NCI-H2107 treated with DMSO at 0.1 percent for 48 hours (cell line): ENCODE data around the gene TNRC6A.
"Not testable (repeated sequence)": the region's sequence is repeated elsewhere in the genome, so short reads cannot be mapped to it uniquely, and the experiment has no call there.

ENCODE experiments used
- DNase-seq: peaks from one replicate; lab custom pipeline; 2025; ENCODE audit not compliant: unreplicated experiment; lab: John Stamatoyannopoulos, UW

TNRC6A gene

DNA sequence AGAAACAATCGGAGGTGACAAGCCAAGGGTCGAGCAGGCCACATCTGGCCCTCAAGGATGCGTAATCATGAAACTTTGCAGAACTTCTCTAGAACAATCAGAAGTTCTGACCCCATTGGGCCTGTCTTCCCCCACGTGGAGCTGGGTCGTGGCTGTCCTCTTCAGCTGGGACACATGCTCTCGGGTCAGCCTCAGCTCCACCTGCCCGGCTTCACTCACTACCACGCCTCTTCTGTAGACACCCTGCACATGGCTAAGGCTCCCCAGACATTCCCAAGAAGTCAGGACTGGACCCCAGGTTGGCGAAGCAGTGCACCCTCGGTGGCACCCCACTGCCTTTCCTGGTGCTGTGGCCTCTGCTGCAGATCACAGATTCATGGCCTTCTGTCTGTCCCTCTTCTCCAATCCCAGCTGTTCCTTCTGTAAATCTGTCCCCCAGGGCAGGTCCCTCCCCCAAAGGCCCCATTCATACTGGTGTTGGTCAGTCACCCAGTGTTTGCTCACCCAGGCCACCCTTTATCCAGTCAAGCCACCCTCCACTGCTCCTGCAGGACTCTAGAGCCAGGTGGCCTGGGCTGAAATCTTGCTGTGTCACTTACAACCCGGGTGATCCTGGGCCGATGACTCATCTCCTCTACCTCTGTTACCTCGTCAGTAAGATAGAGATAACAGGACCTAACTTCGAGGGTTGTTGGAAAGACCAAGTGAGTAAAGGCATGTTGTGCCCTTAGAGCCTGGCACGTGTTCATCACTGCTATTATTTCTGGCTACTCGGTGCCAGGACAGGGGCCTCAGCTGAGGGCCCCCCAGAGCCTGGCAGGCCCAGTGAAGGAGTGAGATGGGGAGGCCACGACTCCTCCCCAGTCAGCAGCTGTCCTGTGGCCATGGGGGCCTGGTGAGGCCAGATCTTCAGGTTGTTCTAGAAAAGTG lies 114.9 kb downstream of the TNRC6A start:
- no peak for DNase-seq

DNA sequence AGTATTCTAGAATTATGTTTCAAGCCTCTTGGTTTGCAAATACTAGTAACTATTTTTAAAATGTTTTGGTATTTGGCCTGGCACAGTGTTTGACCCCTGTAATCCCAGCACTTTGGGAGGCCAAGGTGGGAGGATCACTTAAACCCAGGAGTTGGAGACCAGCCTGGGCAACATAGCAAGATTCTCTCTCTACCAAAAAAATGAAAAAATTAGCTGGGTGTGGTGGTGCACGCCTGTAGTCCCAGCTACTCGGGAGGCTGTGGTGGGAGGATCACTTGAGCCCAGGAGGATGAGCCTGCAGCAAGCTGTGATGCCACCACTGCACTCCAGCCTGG lies 115.5 kb downstream of the TNRC6A start:
- not testable (repeated sequence) for DNase-seq

DNA sequence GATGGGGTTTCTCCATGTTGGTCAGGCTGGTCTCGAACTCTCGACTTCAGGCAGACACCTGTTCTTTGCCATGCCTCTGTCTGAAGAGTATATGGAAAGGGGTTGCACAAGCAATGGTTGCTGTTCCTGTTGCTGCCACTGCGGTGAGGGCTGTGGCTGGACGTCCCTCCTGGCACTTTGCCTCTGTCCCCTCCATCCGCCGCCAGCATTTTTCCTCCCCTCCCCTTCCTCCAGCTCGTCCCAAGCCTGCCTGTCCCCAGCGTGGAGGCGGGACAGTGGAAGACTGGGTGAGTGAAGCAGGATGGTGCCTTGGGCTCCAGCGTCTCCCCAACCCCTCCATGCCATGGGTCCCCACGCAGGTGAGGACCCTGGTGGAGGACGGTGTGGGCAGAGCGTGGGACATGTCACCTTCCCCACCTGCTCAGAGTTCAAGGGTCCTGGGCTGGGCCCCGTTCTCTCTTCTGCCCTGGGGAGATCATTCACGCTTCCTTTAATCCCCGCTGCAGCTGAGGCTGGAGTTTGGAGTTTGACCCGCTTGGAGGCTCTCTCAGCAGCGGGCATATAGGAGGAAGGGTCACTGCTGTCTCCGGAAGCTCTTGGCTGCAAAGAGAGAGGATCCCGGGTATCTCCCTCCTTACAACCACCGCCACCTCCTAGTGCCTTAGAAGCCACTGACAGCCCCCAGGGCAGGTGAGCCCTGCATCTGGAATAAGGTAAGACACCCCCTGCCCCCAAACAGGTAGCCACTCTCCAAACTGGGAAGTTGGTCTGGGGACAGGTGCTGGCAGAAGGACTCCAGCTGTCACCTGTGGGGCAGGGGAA lies 116.5 kb downstream of the TNRC6A start, which contains the start of gene SLC5A11:
Gene SLC5A11 (plus strand): TSS at position 238 of the 822 bp plus-strand sequence. CDS start 12,681 bp downstream, outside the sequence.
- no peak for DNase-seq

DNA sequence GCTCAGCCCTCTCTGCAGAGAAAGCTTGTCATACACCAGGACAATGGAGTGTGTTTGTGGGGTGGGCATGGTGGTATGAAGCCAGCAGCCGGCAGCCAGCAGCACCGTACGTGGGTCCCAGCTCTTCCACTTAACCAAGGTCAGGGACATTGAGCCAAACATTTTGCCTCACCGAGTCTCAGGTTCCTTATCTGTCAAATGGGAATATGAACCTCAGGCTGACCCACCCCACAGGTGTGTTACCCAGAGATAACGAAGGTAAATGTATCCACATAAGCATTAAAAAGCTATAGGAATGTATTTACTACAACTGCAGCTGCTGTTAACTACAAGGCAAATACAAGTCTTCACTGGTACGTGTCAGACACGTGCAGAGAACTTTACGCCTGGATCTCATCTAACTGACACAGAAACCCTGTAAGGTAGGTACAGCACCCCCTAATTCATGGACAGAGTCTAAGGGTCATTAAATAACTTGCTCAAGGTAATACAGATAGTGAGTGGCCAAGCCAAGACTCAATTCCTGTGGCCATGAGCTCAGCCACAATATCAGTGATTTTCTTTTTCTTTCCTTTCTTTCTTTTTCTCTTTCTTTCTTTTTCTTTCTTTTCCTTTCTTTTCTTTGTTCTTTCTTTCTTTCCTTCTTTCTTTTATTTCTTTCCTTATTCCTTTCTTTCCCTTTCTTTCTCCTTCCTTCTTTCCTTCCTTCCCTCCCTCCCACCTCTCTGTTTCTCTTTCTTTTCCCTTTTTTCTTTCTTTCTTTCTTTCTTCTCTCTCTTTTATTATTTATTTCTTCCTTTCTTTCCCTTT lies 117.3 kb downstream of the TNRC6A start:
- DNase-seq: no peak

DNA sequence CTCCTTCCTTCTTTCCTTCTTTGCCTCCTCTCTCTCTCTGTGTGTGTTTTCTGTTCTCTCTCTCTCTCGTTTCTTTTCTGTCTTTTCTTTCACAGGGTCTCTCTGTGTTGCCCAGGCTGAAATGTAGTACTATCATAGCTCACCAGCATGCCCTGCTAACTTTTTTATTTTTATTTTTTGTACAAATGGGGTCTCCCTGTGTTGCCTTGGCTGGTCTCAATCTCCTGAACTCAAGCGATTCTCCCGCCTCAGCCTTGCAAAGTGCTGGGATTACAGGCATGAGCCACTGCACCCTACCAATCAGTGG lies 117.9 kb downstream of the TNRC6A start:
- DNase-seq: no peak

DNA sequence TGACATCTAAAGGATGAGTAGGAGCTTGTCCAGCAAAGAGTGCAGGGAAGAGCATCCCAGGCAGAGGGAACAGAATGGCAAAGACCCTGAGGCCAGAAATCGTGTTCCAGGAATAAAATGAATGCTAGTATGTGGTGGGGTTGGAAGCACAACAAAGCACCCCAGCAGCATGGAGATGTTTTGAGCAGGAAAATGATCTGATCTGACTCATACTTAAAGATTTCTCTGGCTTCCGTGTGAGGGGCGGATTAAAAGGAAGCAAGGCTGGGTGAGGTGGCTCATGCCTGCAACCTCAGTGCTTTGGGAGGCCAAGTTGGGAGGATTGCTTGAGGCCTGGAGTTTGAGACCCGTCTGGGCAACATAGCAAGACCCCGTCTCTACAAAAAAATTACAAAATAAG lies 118.6 kb downstream of the TNRC6A start:
- DNase-seq: no peak

DNA sequence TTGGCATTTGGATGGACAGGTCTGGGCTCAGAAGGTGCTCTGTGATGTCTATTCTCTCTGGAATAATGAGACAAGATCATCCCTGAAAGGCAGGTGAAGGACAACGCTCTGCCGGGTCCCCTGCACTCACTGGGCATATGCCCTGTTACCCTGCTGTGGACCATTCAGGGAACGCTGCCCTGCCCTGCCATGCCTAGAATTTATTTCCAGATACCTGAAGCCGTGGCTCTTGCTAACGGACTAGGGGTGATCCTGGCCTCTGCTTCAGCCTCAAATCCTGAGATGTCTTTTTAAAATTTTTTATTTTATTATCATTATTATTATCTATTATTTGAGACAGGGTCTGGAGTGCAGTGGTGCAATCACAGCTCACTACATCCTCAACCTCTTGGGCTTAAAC lies 120.2 kb downstream of the TNRC6A start:
- DNase-seq: no peak

DNA sequence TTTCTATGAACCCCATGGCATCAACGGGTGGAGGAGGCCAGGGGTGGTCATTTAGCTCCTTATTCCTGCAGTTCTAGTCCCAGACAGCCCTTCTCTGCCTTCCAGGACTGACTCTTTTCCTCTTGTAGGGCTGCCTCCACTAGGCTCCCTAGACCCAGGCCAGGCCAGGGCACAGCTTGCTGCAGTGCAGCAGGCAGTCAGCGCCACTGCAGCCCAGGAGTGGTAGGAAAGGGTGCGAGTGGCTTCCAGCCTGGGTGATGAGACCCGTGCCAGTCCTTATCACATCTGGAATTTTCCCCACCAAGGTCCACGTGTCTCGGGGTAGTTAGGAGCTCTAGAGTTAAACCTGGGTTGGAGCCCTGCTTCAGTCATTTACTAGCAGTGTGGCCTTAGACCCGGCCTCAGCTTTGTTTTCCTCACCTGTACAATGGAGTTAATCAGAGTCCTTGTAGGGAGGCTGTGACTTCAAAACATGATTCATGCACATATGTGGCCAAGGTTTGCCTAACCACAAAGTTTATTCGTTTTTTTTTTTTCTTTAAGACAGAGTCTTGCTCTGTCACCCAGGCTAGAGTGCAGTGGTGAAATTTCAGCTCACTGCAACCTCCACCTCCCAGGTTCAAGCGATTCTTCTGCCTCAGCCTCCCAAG lies 121.0 kb downstream of the TNRC6A start:
- DNase-seq: no peak

DNA sequence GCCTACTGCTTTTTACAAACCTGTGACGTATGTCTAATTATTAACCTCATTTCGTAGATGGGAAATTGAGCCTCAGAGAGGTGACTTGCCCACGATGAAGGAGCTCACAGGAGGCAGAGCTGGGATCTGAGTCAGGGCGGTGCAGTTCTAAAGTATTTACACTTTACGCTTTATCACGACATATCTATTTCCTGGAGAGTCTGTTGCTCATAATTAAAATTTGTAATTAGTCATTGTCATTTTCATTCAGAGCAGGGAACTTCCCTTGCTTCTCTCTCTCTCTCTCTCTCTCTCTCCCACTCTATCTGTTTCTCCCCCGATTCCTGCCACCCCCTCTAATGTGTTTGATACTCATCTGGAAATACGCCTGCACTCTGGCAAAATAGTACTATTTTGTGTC lies 122.2 kb downstream of the TNRC6A start:
- DNase-seq: no peak

DNA sequence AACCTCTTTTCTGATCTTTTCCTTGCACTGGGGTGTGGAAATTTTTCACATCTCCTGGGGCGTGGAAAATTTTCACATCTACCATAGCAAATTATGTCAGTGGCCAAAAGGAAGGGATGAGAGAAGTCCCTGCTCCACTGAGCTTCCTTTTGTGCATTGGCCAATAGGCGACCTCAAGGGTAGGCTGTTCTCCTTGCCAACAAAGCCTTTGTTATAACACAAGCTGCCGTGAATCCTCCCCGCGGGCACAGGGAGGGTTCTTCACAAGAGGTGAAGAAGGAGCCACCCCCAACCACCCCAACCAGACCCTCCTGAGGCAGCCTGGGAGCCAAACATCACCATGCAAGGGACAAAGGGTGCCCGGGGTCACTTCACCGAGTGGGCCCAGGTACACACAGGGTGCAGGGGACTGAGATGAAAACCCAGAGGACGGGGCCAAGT lies 122.8 kb downstream of the TNRC6A start:
- no peak for DNase-seq

DNA sequence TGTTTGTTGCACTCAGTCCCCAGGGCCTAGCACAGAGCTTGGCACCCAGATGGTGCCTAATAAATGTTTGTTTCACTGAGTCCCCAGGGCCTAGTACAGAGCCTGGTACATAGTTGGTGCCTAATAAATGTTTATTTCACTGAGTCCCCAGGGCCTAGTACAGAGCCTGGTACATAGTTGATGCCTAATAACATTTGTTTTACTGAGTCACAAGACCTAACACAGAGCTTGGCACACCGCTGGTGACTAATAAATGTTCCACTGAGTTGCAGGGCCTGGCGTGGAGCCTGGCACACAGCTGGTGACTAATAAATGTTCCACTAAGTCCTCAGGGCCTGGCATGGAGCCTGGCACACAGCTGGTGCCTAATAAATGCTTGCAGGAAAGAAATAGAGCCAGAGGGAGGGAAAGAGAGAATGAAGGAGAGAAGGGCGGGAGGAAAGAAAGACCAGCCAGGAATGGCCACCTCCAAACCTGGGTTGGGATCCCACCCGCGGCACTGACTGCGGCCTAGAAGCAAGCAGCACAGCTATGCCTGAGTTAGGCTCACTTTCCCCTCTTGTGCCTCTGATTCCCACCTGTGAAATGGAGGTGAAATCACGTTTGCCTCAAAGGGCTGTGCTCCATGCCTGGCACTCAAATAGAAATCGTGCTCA lies 123.8 kb downstream of the TNRC6A start:
- no peak for DNase-seq

DNA sequence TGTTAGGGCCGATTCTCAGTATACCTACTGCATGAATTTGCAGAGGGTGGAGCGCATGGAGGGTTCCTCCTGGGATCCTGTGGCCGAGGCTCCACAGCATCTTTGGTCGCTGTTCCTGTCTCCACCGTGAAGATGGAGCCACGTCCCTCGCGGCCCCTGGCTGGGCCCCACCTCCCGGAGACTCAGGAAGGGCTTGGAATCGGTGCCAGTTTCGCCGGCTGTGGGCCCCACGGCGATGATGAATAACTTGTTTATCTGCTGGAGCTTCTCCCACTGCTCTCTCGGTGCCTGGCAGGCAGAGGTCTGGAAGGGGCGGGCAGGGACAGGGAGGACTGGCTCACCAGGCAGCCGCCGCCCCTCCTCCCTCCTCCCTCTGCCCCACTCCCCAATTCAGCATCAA lies 124.4 kb downstream of the TNRC6A start:
- no peak for DNase-seq

DNA sequence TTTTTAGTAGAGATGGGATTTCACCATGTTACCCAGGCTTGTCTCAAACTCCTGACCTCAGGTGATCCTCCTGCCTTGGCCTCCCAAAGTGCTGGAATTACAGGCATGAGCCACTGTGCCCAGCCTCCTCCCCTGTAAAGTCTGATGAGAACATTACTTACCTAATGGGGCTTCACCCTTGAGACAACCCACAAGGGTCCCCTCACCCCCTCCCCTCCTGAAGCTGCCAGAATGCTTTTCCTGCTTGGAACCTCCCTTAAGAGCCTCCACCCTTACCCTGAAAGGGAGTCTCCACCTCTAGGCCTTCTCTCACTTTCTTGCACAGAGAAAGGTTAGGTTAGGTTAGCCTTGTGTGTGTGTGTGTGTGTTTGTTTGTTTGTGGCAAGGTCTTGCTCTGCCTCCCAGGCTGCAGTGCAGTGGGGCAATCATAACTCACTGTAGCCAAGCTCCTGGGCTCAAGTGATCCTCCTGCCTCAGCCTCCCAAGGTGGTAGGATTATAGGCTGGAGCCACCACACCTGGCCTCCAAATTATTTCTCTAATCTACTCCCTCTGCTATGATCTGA lies 125.2 kb downstream of the TNRC6A start:
- no peak for DNase-seq

DNA sequence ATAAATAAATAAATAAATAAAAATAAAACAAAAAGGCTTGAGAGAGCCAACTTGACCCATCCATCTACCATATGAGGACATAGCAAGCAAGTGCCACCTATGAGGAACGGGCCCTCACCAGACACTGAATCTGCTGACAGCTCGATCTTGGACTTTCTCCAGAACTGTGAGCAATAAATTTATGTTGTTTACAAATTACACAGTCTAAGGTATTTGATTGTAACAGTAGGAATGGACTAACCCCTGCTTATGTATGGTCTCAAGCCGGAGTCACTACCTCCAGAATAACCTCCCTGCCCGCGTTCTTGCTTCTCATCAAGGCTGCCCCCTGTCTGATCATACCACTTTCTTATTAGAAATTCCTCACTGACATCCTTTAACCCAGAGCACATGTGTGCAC lies 126.2 kb downstream of the TNRC6A start:
- no peak for DNase-seq

DNA sequence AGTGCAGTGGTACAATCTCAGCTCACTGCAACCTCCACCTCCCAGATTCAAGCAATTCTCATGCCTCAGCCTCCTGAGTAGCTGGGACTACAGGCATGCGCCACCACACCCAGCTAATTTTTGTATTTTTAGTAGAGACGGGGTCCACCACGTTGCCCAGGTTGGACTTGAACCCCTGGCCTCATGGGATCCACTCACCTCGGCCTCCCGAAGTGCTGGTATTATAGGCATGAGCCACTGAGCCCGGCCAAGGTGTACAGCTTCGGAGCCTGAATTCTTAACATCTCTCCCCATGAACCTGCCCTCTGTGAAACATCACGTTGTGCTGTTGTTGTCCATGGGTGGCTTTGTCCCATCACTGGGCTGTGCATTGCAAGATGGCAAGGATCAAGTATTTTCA lies 127.4 kb downstream of the TNRC6A start:
- DNase-seq: not testable (repeated sequence)

DNA sequence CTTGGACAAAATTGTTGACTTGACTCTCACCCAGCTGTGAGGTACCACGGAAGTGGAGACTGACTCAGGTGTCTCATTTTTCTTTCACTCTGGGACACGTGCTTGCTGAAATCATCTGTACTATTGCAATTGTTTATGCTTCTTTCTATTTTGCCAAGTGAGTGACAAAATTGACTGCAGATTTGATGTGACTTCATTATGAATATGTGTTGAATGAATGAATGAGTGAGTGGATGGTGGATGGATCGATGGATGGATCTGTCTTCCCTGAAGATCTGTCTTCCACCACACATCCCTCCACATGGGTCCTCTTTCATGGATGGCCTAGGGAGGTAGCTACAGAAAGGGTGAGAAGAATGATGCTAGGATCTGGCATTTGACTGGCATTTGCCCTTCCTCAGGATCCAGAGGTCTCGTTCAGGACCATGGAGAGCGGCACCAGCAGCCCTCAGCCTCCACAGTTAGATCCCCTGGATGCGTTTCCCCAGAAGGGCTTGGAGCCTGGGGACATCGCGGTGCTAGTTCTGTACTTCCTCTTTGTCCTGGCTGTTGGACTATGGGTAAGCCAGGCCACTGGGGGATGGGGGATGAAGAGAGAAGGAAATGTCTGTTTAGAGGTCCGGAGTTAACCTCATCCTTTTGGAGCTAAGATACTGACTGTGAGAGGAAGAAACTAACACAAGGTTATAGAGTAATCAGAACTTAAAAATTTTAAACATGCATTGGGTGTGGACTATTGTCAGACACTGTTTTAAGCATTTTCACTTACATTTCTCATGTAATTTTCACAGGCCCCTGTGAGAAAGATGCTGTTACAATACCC lies 129.0 kb downstream of the TNRC6A start:
- no peak for DNase-seq

DNA sequence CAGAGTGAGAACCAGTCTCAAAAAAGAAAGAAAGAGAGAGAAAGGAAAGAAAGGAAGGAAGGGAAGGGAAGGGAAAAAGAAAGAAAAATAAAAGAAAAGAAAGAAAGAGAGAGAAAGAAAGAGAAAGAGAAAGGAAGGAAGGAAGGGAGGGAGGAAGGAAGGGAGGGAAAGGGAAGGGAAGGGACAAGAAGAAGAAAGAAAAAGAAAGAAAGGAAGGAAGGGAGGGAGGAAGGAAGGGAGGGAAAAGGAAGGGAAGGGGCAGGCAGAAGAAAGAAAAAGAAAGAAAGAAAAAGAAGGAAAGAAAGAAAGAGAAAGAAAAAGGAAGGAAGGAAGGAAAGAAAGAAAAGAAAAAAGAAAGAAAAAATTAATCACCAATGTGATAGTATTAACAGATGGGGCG lies 132.0 kb downstream of the TNRC6A start:
- DNase-seq: no peak

DNA sequence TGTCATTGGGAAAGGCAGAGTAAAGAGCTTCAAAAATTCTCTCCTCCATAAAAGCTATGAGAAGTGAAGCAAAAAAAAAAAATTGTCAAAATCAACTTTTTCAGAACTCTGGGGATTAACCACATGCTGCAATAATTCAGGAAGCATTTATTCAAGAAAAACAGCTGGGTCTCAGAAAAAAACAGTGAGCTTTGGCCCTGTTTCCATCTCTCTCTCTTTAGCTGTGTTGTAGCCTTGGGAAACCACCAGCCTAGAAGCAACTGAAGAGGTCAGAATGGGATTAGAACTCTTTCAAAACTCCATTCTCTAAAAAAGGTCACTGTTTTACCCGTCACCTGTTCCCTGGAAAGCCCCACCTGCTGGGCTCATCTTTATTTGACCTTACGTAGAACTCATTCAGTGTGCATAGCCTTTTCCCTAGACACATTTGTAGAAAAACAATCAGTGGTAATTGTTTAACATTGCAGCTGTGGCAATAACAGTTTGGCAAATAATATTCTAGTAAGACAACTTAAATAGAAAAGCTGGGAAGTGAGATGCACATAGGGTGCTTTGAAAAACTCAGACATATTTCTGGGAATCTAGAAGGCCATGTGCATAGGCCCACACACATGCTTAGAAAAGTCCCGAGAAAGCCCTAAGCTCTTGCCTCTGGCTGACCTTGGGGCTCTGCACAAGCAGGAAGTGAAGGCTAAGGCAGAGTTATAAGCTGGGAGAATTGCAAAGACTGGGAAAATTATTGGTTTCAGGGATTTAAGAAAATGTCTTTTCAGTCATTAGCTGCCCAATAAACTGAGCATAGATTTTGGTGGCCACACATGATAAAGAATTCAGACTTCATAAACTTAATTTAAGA lies 134.4 kb downstream of the TNRC6A start:
- no peak for DNase-seq
